Measurements from ENCODE around the gene RYR2.

Gene RYR2

GRCh38 chr1:237879195-237879594, 837.2 kb downstream of the RYR2 start:
- H3K36me3 ChIP-seq (replicated peaks; ENCODE audit: low read depth, low read length) = no peaks in the 10 kb centered on the region
- H3K4me3 ChIP-seq (ENCODE audit: low read length) = no peak overlapping the region
- no peaks in the 10 kb centered on the region for H3K27me3 ChIP-seq (ENCODE audit: low read depth, low read length)
- H3K4me2 ChIP-seq (ENCODE audit: low read length) = no peak overlapping the region
- H3K9me3 ChIP-seq (ENCODE audit: insufficient read depth, low read length) = no peaks in the 10 kb centered on the region
- no peak overlapping the region for H3K27ac ChIP-seq (ENCODE audit: low read length)
- H3K79me2 ChIP-seq (ENCODE audit: low read length) = no peaks in the 10 kb centered on the region
- no peaks in the 10 kb centered on the region for H4K20me1 ChIP-seq (ENCODE audit: insufficient read depth, low read length)
- no peak overlapping the region for H3K9ac ChIP-seq (ENCODE audit: low read length)
- no peak overlapping the region for H2AFZ ChIP-seq (ENCODE audit: low read depth, low read length)
- TF ChIP-seq EZH2phosphoT487 (IDR thresholded peaks at IDR 0.05; ENCODE audit: low read depth) (no peak), CTCF (IDR thresholded peaks at IDR 0.05; ENCODE audit: low read depth, low read length) (no peak)
- peaks cover 17% of the 10 kb centered on the region for H3K4me1 ChIP-seq (ENCODE audit: low read length)

Measured in OCI-LY3 (cell line).